Measurements from ENCODE around the gene SULT6B1. TPM values are rescaled to one million over a fixed set of nuclear protein-coding genes. Genes with fewer than 3 reads are reported as not detected.

The SULT6B1 gene
- total RNA-seq, 1 donor from 2014 or later: not detected

DNA sequence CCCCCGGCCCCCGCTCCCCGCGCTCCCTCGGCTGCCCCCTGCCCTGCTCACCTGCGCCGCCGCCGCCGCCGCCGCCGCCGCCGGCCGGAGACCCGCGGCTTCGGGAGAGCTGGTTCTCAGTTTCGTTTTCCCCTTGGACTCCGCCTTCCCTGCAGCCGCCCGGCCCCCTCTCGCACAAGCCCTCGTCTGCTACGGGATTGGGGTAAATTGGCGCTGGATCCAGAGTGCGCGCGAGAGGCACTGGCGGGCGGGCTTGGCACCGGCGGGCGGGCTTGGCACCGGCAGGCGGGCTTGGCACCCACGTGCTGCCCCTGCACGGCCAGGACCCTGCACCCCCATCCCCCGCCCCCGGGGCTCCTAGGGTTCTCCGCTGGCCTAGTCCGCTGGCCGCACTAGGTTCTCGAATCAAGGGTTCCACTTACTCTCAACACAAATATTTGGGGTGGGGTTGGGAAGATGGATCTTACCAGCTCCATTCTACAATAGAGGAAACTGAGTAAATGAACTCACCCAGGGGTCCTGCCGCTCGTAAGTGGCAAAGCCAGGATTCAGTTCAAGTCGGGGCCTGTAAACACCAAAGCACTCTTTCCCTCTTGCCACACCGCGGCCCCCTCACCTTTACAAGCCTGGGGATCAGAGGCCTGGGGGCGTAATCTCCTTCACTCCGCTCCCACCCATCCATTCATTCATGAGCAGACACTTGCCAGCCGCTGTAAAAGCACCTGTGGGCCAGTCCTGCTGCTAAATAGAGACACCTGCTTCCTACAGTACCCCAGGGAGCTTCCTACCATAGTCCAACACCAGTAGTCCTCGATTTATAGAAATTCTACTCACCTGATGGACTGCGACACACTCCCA, 31.4 kb downstream of the SULT6B1 start, which contains the start of gene EIF2AK2:
EIF2AK2 (minus strand) TSS at position 124 of the 858 bp plus-strand sequence. CDS start 9,174 bp downstream, outside the sequence.
- intact Hi-C loops (cut with DNase I): loop anchor here (2.0 kb wide), 2 partner anchors 40 to 74 kb away; partner anchors contain the start of genes CEBPZ, CEBPZOS and NDUFAF7
- DNase-seq (ENCODE audit: missing footprints): peak; percentile 93
- peak; percentile 92 for ATAC-seq

DNA sequence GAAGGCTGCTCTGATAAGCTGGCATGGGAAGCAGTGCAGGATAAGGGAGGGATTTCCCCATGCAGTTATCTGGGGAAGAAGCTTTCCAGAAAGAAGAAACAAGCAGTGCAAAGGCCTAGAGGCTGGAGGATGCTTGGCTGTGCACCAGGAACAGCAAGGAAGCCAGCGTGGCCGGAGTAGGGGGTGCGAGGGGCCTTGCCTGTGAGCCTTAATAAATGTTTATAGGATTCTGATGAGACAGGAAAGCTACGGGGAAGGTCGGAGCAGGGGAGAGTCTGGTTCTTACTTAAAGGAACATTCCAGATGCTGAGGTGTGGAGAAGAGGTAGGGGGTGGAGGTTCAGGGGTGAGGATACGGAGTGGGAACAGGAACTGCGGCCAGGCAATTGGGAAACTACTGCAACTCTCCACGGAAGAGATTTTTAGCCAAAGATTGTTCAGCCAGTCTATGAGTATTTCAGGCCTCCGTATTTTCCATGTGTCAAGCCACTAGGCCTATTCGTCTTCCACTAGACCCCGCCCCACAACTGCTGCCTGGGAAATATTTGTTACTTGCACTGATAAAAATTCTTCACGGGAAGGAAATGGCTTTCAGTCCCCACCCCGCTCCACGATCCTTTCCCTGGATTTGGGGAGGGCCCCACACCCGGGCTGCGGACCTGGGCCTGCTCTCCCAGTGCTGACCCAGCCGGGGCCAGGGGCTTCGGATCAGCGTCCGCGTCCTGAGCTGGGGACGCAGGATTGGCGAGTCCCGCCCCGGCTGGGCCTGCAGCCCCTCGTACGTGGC, 32.2 kb downstream of the SULT6B1 start:
- ATAC-seq: peak; percentile 56
- DNase-seq (ENCODE audit: missing footprints): peak; percentile 68
- intact Hi-C loops (cut with DNase I): loop anchor here (2.0 kb wide), 2 partner anchors 41 to 75 kb away; partner anchors contain the start of genes CEBPZ, CEBPZOS and NDUFAF7

DNA sequence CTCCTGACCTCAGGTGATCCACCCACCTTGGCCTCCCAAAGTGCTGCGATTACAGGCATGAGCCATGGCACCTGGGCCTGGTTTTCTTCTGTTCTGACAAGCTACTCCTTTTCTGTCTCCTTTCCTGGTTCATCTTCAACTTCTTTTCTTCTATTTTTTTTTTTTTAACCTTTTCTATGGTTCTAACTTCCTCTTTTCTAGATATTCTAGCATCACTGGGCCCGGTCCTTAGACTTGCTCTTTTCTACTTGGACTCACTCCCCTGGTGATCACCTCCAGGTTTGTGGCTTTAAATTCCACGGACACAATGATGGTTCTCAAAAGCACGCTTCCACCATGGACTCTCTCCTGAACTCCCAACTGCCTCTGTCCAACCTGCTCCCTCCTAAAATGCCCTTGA, 33.7 kb downstream of the SULT6B1 start:
- intact Hi-C loops (cut with DNase I): no loop called here
- DNase-seq (ENCODE audit: missing footprints): no peak
- ATAC-seq: no peak

DNA sequence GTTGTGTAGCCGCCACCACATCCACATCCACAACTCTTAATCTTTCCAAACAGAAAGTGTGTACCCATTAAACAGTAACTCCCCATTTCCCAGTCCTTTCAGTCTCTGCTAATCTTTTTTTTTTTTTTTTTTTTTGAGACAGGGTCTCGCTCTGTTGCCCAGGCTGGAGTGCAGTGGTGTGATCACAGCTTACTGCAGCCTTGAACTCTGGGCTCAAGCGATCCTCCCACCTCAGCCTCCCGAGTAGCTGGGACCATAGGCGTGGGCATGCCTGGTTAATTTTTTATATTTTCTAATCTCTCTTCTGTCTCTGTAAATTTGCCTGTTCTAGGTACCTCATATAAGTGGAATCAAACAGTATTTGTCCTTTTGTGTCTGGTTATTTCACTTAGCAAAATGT, 35.2 kb downstream of the SULT6B1 start:
- ATAC-seq (no peak), DNase-seq (ENCODE audit: missing footprints) (no peak)
- intact Hi-C loops (cut with DNase I): no loop called here

DNA sequence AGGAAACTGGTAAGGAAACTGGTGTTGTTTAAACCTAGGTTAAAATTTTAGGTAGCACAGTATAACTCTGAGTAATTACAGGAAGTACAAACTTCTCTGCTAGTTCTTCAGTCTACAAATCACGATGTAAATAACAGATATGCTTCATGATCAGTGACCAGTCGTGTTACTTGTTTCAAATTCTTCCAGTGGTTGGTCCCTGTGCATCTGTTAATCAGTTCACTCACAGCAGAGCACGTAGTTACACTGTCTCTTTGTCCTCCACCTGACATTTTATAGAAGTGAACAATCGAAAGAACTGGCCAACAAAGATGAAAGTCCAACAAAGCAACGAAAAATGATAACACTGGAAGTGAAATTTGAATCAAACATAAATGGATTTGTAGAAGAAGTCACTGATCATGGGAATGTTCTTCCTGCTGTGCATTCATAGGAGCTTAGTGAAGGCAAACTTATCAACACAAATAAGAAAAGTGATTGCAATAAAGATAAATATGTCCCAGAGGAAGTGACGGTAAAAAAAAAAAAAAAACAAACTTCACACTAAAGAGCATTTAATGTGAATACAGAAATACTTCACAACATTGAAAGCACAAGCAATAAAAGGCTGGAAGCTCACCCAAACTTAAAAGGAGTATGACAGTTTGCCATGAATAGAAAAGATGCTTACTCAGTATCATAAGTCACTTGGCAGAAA, 38.7 kb downstream of the SULT6B1 start:
- no peak for ATAC-seq
- intact Hi-C loops (cut with DNase I): no loop called here
- DNase-seq (ENCODE audit: missing footprints): no peak

DNA sequence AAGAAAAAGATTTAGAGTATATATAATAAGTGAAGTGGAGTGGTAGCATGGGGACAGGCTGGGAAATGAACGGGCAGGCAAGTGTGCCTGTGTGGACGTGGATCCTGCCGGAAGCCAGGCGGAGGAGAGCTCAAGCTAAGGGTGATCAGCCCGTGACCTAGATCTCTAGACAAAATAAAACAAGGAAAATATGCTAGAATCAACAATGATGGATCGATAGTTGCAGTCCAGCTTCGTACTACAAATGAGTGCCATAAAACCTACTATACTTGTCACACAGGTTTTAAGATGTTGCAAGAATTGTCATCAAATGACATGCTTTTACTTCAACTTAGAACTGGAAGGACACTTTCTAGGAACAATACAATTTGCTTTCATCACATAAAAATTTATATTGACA, 40.1 kb downstream of the SULT6B1 start:
- ATAC-seq (no peak), DNase-seq (ENCODE audit: missing footprints) (no peak)
- intact Hi-C loops (cut with DNase I): no loop called here

DNA sequence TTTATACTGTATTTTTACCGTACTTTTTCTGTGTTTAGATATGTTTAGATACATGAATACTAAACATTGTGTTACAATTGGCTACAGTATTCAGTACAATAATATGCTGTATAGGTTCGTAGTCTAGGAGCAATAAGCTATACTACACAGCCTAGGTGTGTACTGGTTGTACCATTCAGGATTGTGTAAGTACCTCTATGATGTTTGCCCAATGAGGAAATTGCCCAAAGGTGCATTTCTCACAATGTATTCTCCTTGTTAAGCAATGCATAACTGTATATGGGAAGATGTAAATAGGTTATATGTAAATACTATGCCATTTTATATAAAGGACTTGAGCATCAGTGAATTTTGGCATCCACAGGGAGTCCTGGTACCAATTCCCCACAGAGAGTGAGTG, 42.4 kb downstream of the SULT6B1 start:
- DNase-seq (ENCODE audit: missing footprints): no peak
- intact Hi-C loops (cut with DNase I): no loop called here
- ATAC-seq: no peak

DNA sequence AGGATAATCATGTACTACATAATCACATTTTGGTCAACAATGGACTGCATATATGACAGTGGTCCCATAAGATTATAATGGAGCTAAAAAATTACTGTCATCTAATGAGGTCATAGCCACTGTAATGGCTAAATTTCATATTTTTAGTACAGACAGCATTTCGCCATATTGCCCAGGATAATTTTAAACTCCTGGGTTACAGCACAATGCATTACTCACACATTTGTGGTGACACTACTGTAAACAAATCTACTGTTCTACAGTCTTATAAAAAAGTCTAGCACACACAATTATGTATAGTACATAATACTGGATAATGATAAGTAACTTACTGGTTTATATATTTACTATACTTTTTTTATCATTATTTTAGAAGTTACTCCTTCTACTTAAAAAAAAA, 44.5 kb downstream of the SULT6B1 start:
- intact Hi-C loops (cut with DNase I): no loop called here
- ATAC-seq: no peak
- no peak for DNase-seq (ENCODE audit: missing footprints)

DNA sequence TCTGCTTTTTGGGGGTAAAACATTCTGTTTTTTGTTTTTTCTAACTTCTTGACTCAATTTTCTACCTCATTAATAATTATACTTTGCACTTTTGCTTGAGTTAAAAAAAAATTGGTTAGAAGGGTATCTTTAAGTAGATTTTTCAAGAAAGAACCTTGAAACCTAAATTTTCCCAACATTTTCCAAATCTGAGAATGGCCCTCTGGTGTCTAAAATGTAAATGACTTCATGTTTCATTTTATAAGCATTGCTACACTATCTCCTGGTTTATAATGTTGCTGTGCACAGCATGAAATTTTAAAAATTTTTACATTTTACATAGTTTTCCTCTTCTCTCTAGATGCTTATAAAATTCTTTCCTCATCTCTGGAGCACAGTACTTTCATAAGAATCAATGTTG, 45.9 kb downstream of the SULT6B1 start:
- ATAC-seq (no peak), DNase-seq (ENCODE audit: missing footprints) (no peak)
- intact Hi-C loops (cut with DNase I): no loop called here

DNA sequence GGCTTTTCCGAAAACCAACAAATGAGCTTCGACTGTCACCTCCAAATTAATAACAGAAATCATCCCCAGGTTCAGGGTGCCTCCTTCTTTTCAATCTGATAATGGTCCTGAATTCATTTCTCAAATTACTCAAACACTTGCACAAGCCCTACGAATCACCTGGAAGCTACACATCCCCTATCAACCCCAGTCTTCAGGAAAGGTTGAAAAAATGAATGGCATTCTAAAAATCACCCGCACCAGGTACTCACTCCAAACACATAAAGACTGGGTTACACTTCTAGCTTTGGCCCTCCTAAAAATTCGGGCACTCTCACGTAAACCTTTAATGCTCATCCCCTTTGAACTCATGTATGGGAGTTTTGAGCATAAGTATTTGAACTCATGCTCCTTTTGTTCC, 55.6 kb downstream of the SULT6B1 start:
- DNase-seq (ENCODE audit: missing footprints): no peak
- intact Hi-C loops (cut with DNase I): no loop called here
- no peak for ATAC-seq

DNA sequence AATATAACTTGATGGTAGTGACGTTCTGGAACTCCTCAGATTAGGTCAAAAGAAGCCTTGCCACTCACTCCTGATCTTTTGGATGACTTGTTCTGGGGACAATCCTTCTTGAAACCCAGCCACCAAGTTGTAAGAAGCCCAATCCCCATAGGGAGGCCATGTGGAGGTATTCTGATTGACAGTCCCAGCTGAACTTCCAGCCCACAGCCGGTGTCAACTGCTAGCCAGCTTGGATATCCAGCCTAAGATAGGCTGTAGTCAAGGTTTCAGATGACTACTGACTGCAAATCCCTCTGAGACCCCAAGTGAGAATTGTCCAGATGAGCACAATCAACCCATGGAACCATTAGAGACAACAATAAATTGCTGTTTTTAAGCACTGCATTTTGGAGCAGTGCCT, 63.1 kb downstream of the SULT6B1 start:
- intact Hi-C loops (cut with DNase I): no loop called here
- ATAC-seq (no peak), DNase-seq (ENCODE audit: missing footprints) (no peak)

DNA sequence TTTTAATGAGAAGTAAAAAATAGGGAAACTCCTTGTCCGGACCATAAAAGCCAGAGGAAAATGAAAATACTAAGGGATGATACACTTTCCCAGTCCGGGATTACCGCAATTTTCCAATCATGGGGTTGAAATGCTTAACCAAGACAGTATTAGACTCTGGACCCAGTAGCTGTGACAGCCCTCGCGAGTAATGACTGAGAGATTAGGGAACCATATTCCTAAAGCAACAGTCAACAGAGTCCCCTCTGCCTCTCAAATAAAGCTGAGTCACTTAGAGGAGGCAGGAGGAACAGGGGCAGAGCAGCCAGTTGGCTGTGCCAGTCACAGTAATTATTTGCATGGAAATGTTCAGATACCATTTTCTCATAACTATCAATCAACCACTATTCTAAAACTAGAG, 69.3 kb downstream of the SULT6B1 start:
- ATAC-seq (no peak), DNase-seq (ENCODE audit: missing footprints) (no peak)
- intact Hi-C loops (cut with DNase I): no loop called here

Other genes with a start within 250 kb of the SULT6B1 start
- 39.8 TPM for gene STRN, start 222.1 kb downstream of the SULT6B1 start, total RNA-seq
- gene HEATR5B, start 104.3 kb downstream of the SULT6B1 start, total RNA-seq: 31.0 TPM
- gene GPATCH11, start 104.2 kb downstream of the SULT6B1 start, total RNA-seq: 5.9 TPM
- 20.7 TPM for gene EIF2AK2, start 31.7 kb downstream of the SULT6B1 start, total RNA-seq
- 65.0 TPM for gene CEBPZOS, start 7.8 kb upstream of the SULT6B1 start, total RNA-seq
- gene CEBPZ, start 42.9 kb upstream of the SULT6B1 start, total RNA-seq: 32.3 TPM
- 22.8 TPM for gene NDUFAF7, start 43.0 kb upstream of the SULT6B1 start, total RNA-seq
- gene PRKD3, start 136.2 kb upstream of the SULT6B1 start, total RNA-seq: 12.6 TPM
- gene QPCT, start 156.0 kb upstream of the SULT6B1 start, total RNA-seq: 1.7 TPM

Measured in Right ventricle myocardium inferior (tissue), 1 donor.